ENCODE measurements around the gene MAGIX. TPM values are rescaled to one million over a fixed set of nuclear protein-coding genes. Genes with fewer than 3 reads are reported as not detected.

MAGIX gene
- total and polyA plus RNA-seq, 2 donors (not counting 1 experiment from before 2014, with no cell fraction given), result 0.40 to 1.7 TPM

DNA sequence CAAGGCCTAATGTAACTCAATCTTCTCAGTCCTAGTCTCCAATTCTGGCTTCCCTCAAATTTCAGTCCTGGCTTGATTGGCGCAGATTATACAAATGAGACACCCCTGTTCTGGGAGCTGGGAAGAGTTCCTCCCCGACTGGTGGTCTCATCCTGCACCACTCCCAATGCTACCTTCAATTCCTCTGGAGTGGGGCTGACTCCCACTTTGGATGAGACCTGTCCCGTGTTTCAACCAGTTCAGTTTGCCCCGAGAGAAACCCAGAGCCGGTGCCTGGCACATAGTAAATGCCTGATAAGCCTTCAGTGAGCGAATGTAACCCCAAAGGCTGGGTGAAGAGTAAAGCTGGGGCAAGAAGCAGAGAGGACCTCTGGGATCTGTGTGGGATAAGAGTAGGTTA lies 41.5 kb downstream of the MAGIX start:
- Histone ChIP-seq H2AFZ (ENCODE audit: low read length) (no peak overlapping the region), H3K27me3 (ENCODE audit: control insufficient read depth, insufficient read depth, low read length) (no peaks in the 10 kb centered on the region), H3K9me3 (ENCODE audit: control insufficient read depth, insufficient read depth, low read depth, low read length) (no peaks in the 10 kb centered on the region), H4K20me1 (ENCODE audit: control insufficient read depth, extremely low read depth, insufficient read depth, low read length) (no peaks in the 10 kb centered on the region), H3K36me3 (ENCODE audit: control insufficient read depth, insufficient read depth, low read length) (no peaks in the 10 kb centered on the region), H3K9ac (ENCODE audit: insufficient read depth, low read length) (no peak overlapping the region), H3K79me2 (ENCODE audit: control insufficient read depth, insufficient read depth, low read length) (no peaks in the 10 kb centered on the region), H3K4me2 (ENCODE audit: extremely low read depth, insufficient read depth, low read length) (no peak overlapping the region), H3K27ac (ENCODE audit: insufficient read depth, low read length) (no peak overlapping the region), H3K4me3 (replicated peaks in 1 of 4; ENCODE audit: control extremely low read depth in 1 of 4, insufficient read depth in 1 of 4, low read depth in 3 of 4, low read length in 4 of 4) (no peak overlapping the region), H3K4me1 (ENCODE audit: control insufficient read depth, extremely low read depth, insufficient read depth, low read length) (no peaks in the 10 kb centered on the region)
- no peak for TF ChIP-seq EZH2 (IDR thresholded peaks at IDR 0.05; ENCODE audit: low read length, missing control alignments)
- TF ChIP-seq, protein P1, sequence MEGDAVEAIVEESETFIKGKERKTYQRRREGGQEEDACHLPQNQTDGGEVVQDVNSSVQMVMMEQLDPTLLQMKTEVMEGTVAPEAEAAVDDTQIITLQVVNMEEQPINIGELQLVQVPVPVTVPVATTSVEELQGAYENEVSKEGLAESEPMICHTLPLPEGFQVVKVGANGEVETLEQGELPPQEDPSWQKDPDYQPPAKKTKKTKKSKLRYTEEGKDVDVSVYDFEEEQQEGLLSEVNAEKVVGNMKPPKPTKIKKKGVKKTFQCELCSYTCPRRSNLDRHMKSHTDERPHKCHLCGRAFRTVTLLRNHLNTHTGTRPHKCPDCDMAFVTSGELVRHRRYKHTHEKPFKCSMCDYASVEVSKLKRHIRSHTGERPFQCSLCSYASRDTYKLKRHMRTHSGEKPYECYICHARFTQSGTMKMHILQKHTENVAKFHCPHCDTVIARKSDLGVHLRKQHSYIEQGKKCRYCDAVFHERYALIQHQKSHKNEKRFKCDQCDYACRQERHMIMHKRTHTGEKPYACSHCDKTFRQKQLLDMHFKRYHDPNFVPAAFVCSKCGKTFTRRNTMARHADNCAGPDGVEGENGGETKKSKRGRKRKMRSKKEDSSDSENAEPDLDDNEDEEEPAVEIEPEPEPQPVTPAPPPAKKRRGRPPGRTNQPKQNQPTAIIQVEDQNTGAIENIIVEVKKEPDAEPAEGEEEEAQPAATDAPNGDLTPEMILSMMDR (conservative IDR thresholded peaks at IDR 0.05 in 1 of 2, IDR thresholded peaks at IDR 0.05 in 1 of 2; ENCODE audit: low read depth in 1 of 2, low read length in 2 of 2), result no peak
- no peak for DNase-seq (ENCODE audit: low read depth in 2 of 2)

DNA sequence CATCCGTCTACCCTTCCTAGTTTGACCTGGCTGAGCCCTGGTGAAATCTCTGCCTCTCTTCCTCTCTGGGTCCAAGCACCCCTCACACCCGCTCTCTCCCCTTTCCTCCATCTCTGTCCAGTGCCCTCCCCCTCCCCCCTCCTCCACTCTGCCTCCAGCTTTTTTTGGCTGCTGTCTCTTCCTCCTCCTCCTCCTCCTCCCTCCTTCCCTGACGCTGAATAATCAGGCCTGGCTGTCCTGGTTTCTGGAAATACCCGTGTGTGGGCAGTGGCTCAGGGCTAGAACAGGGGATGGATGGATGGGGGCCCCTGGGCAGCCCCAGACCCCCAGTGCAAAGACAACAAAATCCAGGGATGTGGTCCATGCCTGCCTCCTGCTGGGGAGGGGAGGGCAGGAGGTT lies 42.2 kb downstream of the MAGIX start:
- Histone ChIP-seq H3K4me2 (ENCODE audit: extremely low read depth, insufficient read depth, low read length) (no peak overlapping the region), H3K36me3 (ENCODE audit: control insufficient read depth, insufficient read depth, low read length) (no peaks in the 10 kb centered on the region), H3K27ac (ENCODE audit: insufficient read depth, low read length) (no peak overlapping the region), H3K9ac (ENCODE audit: insufficient read depth, low read length) (no peak overlapping the region), H3K4me1 (ENCODE audit: control insufficient read depth, extremely low read depth, insufficient read depth, low read length) (no peaks in the 10 kb centered on the region), H4K20me1 (ENCODE audit: control insufficient read depth, extremely low read depth, insufficient read depth, low read length) (no peaks in the 10 kb centered on the region), H3K27me3 (ENCODE audit: control insufficient read depth, insufficient read depth, low read length) (no peaks in the 10 kb centered on the region), H3K4me3 (replicated peaks in 1 of 4; ENCODE audit: control extremely low read depth in 1 of 4, insufficient read depth in 1 of 4, low read depth in 3 of 4, low read length in 4 of 4) (no peak overlapping the region), H3K9me3 (ENCODE audit: control insufficient read depth, insufficient read depth, low read depth, low read length) (no peaks in the 10 kb centered on the region), H3K79me2 (ENCODE audit: control insufficient read depth, insufficient read depth, low read length) (no peaks in the 10 kb centered on the region), H2AFZ (ENCODE audit: low read length) (no peak overlapping the region)
- TF ChIP-seq, protein P1 (conservative IDR thresholded peaks at IDR 0.05 in 1 of 2, IDR thresholded peaks at IDR 0.05 in 1 of 2; ENCODE audit: low read depth in 1 of 2, low read length in 2 of 2), result no peak
- no peak for TF ChIP-seq EZH2 (IDR thresholded peaks at IDR 0.05; ENCODE audit: low read length, missing control alignments)
- DNase-seq (ENCODE audit: low read depth in 2 of 2), result no peak

- H3K4me1 ChIP-seq (ENCODE audit: control insufficient read depth, extremely low read depth, insufficient read depth, low read length), result no peaks in the 10 kb centered on the region
- no peaks in the 10 kb centered on the region for H3K79me2 ChIP-seq (ENCODE audit: control insufficient read depth, insufficient read depth, low read length)
Observed at GRCh38 chrX:49205443-49205842, 42.9 kb downstream of the MAGIX start.

More at GRCh38 chrX:49205443-49205842, 42.9 kb downstream of the MAGIX start:
- no peak for DNase-seq (ENCODE audit: low read depth in 2 of 2)
- Histone ChIP-seq H3K4me2 (ENCODE audit: extremely low read depth, insufficient read depth, low read length) (no peak overlapping the region), H2AFZ (ENCODE audit: low read length) (no peak overlapping the region), H3K4me3 (replicated peaks in 1 of 4; ENCODE audit: control extremely low read depth in 1 of 4, insufficient read depth in 1 of 4, low read depth in 3 of 4, low read length in 4 of 4) (no peak overlapping the region), H3K9me3 (ENCODE audit: control insufficient read depth, insufficient read depth, low read depth, low read length) (no peaks in the 10 kb centered on the region), H3K27ac (ENCODE audit: insufficient read depth, low read length) (no peak overlapping the region), H3K27me3 (ENCODE audit: control insufficient read depth, insufficient read depth, low read length) (no peaks in the 10 kb centered on the region), H4K20me1 (ENCODE audit: control insufficient read depth, extremely low read depth, insufficient read depth, low read length) (no peaks in the 10 kb centered on the region), H3K36me3 (ENCODE audit: control insufficient read depth, insufficient read depth, low read length) (no peaks in the 10 kb centered on the region), H3K9ac (ENCODE audit: insufficient read depth, low read length) (no peak overlapping the region)
- TF ChIP-seq, protein P1 (conservative IDR thresholded peaks at IDR 0.05 in 1 of 2, IDR thresholded peaks at IDR 0.05 in 1 of 2; ENCODE audit: low read depth in 1 of 2, low read length in 2 of 2), result no peak
- no peak for TF ChIP-seq EZH2 (IDR thresholded peaks at IDR 0.05; ENCODE audit: low read length, missing control alignments)
